KBM-7 (cell line): ENCODE data around the gene RHBDL1.

Experiments
- DNase-seq: peaks from one replicate; pipeline ENCODE4 v3.0.0-alpha.2; 2015
- in situ Hi-C: fragments of 300-500 bp; cut with MboI; formaldehyde crosslinking; loops from 2 replicates; pipeline ENCODE4 v1.14.3; 2020; ENCODE audit warnings: low sequenced_read_pairs, low pct_unique_long_range_greater_than_20kb, mixed read lengths

Gene RHBDL1

GRCh38 chr16:712740-713250 is 37.3 kb downstream of the RHBDL1 start:
- in situ Hi-C loops = loop anchor here (10.0 kb wide), 1 partner anchor 72 kb away; the partner anchor contains the start of genes CHTF18 and RPUSD1
- peak; percentile 80 for DNase-seq

DNA sequence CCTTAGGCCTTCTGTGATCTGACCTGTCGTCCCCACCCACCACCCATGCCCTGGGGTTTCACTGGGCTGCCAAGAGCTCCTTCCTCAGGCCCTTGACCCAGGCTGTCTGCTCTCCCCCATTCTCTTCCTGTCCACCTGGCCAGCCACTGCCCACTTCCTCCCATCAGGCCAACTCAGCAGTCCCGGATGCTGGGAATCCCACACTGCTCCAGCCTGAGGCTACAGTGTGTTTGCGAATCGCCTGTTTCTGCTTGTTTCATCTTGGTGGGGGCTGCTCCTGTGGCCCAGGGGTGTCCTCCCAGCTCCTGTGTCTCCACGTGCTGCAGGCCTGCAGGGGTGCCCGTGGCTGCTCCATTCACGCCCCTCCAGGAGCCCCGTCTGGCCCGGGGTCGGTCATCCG is 38.6 kb downstream of the RHBDL1 start:
- in situ Hi-C loops = loop anchor here (10.0 kb wide), 1 partner anchor 71 kb away; the partner anchor contains the start of genes CHTF18 and RPUSD1
- no peak for DNase-seq

DNA sequence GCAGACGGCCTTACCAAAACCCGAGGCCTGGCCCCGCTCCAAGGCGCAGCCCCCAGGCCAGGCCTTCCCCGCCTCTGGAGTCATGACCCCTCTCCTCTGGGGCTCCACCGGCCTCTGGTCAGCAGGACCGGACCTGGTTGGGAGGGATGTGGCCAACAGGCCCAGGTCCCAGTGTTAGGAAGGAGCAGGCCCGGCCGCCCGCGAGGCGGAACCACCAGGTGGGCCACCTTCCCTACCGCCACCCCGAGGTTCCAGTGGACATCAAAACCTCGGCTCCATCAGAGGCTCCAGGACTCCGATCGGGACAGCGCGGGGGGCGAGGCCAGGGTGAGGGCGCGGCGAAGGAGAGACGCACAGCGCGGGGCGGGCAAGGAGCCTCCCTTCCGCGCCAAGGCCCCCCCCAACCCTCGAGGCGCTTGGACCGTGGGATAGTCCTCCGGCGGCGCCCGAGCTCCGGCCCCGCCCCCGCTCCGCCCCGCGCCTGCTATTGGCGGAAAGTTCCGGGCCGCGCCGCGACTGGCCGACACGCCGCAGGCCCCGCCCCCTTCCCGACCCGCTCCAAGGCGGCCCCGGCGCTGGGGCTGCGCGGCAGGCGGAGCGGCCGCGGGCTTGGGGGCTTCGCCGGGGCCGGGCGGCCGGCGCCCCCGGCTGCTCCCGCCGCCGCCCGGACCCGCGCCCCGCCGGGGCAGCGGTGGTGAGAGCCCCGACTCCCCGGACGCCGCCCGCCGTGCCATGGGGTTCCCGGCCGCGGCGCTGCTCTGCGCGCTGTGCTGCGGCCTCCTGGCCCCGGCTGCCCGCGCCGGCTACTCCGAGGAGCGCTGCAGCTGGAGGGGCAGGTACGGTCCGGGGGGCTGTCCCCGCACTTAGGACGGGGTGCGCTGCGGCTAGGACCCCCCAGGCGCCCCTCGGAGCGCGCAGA is 39.3 kb downstream of the RHBDL1 start, which contains the start of gene METRN:
Gene METRN (plus strand): TSS at position 561 of the 919 bp plus-strand sequence. CDS start 172 bp downstream, at position 733.
- DNase-seq = peak; percentile 77
- in situ Hi-C loops = loop anchor here (10.0 kb wide), 1 partner anchor 70 kb away; the partner anchor contains the start of genes CHTF18 and RPUSD1

- in situ Hi-C loops = loop anchor here (10.0 kb wide), 1 partner anchor 69 kb away; the partner anchor contains the start of genes CHTF18 and RPUSD1
- DNase-seq = peak; percentile 52
Measured at GRCh38 chr16:715477-716199, 40.2 kb downstream of the RHBDL1 start.

DNA sequence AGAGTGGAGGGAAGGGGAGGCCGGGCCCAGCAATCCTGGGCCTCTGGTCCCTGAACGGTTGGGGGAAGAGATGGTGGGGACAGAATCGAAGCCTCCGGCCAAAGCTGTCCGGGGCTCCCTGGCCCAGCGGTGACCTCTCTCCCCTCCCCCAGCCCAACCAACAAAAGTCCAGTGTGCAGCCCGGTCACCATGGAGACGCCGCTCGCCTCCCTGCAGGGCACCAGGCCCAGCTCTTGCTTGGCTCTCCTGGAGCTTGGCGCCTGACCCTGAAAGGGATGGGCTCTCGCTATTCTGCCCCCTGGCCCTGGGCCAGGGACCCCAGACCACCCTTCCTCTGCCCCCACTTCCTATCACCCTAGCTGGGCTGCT is 40.7 kb downstream of the RHBDL1 start:
- in situ Hi-C loops = loop anchor here (10.0 kb wide), 1 partner anchor 69 kb away; the partner anchor contains the start of genes CHTF18 and RPUSD1
- no peak for DNase-seq

- in situ Hi-C loops = loop anchor here (10.0 kb wide), 1 partner anchor 68 kb away; the partner anchor contains the start of genes CHTF18 and RPUSD1
- DNase-seq = no peak
Measured at GRCh38 chr16:716768-717325, 41.4 kb downstream of the RHBDL1 start.

GRCh38 chr16:717450-718245 is 42.2 kb downstream of the RHBDL1 start:
- DNase-seq = no peak
- in situ Hi-C loops = loop anchor here (10.0 kb wide), 1 partner anchor 67 kb away; the partner anchor contains the start of genes CHTF18 and RPUSD1

DNA sequence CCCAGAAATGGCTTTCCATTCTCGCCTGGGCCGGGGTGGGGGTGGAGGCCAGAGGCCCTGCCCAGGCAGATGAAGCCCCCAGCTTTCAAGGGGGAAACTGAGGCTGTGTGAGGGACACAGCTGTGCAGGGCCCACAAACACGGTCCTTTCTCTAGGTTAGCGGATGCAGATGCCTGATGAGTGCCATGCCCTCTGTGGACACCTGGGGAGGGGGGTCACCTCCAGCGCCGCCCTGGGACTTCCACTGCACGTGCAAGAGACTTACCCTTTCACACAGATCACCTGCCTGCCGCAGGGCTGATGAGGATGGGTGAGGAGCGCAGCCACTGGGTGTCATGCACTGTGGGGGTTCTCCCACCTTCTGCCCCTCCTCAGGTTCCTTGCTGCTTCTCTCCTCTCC is 42.9 kb downstream of the RHBDL1 start:
- in situ Hi-C loops = loop anchor here (10.0 kb wide), 1 partner anchor 66 kb away; the partner anchor contains the start of genes CHTF18 and RPUSD1
- no peak for DNase-seq

GRCh38 chr16:718922-719321 is 43.5 kb downstream of the RHBDL1 start:
- in situ Hi-C loops = loop anchor here (10.0 kb wide), 1 partner anchor 66 kb away; the partner anchor contains the start of genes CHTF18 and RPUSD1
- DNase-seq = no peak

DNA sequence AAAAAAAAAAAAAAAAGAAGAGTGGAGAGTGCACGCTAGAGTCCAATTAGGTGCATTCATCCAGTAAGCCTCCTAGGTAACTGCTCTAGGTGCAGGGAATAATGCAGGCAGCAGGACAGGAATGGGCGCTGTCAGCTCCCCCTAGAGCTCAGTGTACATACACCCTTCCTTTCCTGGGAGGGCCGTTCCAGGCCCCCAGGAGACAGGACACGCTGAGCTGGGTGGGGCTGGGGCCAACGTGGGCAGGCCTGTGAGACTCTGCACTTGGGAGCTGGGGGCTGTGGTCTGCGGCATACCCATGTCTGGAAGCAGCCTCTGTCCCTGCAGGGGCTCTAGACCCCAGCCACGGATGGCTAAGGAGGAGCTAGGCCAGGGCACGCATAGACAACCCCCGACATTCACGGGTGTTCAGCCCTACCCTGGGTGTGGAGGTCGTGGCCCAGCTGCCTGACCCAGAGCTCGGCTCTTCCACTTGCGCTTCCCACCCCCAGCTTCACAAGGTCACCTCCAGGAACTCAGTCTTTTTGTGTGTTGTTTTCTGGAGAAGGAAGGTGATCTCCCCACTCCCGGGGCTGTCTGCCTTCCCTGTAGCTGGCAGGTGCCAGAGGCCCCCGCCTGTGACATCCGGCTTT is 44.5 kb downstream of the RHBDL1 start:
- in situ Hi-C loops = loop anchor here (10.0 kb wide), 1 partner anchor 65 kb away; the partner anchor contains the start of genes CHTF18 and RPUSD1
- peak; percentile 90 for DNase-seq

DNA sequence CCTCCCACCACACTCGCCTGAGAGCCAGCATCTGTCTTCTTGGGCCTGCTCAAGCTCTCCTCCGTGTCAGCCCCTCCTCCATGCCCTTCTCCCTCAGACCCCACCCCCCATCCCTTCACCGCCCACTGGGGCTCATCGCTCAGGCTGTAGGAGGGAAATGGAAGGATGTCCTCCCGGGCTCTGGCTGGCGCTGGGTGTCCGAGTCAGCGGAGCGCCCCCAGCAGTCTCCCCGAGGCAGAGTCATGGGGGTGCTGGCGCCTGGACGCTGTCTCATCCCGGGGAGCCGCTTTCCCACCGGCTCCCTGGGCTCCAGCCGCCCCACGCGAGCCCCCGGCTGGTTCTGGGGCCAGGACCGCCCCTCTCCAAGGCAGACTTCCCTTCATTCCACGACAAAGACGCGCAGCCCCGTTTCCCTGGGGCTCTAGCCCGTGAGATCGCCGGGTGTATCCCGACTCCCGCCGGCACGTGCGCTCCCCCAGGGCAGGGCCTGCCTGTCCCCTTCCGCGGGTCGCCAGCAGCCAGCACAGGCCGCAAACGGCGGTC is 45.0 kb downstream of the RHBDL1 start:
- in situ Hi-C loops = no loop called here
- DNase-seq = no peak

DNA sequence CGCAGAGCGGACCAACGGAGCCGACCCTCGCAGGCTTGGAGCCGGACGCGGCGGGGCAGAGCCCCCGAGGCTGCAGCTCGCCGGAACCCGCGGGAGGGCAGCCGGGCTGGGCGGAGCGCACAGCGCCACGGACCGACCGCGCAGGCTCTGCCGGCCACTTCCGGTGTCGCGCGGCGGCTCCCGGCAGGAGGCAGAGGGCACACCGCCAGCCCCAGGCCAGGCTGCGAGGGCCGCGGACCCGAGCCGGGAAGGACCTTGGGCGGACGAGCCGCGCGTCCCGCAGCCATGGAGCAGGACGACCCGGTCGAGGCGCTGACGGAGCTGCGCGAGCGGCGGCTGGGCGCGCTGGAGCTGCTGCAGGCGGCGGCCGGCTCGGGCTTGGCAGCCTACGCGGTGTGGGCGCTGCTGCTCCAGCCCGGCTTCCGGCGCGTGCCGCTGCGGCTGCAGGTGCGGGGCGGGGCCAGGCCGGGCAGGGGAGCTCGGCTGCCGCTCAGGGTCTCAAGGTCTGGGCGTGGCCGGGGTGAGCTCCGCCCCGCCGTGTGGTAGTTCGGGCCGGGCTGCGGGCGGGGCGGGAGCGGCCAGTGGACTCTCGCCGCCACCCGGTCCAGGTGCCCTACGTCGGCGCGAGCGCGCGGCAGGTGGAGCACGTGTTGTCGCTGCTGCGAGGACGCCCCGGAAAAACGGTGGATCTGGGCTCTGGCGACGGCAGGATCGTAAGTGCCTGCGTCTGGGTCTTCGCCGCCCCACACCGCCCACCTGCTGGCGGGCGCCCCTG is 45.7 kb downstream of the RHBDL1 start, which contains the start of gene ANTKMT:
Gene ANTKMT (plus strand): TSS at position 157 of the 775 bp plus-strand sequence. CDS start 129 bp downstream, at position 286.
- in situ Hi-C loops = no loop called here
- DNase-seq = peak; percentile 90

DNA sequence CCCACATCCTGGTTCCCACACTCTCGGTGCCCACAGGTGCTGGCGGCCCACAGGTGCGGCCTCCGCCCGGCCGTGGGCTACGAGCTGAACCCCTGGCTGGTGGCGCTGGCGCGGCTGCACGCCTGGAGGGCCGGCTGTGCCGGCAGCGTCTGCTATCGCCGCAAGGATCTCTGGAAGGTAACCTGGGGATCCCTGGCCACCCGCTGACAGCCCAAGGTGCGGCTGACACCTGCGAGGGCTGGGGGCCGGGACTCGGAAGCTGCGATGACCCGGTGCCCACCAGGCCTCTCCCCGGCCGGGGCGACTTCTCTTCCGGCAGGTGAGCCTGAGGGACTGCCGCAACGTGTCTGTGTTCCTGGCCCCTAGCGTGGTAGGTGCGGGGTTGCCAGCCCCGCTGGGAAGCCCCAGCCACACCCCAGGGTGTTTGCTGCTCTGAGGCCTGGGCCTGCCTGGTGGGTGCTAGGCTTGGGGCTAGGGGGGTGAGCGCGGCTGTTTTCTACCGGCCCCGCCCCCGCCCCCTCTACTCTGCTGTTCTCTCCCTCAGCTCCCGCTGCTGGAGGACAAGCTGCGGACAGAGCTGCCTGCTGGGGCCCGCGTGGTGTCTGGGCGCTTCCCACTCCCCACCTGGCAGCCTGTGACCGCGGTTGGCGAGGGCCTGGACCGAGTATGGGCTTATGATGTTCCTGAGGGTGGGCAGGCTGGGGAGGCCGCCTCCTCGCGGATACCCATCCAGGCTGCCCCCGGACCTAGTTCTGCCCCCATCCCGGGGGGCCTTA is 46.5 kb downstream of the RHBDL1 start:
- no peak for DNase-seq
- in situ Hi-C loops = no loop called here

DNA sequence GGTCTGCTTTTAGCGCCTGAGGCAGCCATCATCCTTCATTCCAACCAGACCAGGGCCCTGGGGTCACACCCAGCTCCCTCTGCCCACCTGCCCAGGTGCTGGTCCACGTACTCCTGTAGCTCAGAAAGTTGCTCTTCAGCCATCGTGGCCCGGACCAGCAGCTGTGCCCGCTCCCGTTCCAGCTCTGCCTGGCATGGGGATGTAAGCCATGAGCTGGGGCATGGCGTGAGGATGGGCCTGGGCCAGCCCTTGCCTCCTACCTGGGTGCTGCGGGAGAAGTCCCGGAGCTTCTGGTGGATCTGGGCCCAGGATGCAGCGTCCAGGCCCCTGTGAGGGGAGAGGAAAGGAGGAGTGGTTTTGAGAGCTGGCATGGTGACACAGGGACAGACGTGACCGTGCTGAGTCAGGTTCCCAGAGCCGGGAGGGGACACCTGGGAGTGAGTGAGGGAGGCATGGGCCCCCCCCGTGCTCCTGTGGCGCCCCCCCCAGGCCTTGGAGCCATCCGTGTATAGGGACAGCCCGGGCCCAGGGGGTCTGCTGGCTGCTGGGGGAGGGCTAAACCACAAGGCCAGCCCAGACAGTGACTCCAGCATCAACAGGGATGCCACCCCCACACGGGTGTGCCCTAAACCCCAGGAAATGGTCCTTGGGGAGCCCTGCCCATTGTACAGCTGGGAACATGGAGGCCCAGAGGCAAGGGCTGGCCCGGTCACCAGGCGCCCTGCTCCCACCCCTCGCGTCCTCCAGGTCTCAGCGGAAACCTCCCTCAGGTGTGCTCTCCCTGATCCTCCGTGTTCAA is 47.6 kb downstream of the RHBDL1 start:
- in situ Hi-C loops = no loop called here
- no peak for DNase-seq

- in situ Hi-C loops = no loop called here
- DNase-seq = no peak
Measured at GRCh38 chr16:723695-724094, 48.2 kb downstream of the RHBDL1 start.
